HCT116 (cell line): ENCODE results near the gene TGM2.

Experiments
- ATF3 ChIP-seq: IDR thresholded peaks from 2 replicates; pipeline ENCODE4 v1.6.1; 2012
- CTCF ChIP-seq, 3 experiments: fragments of 200-600 bp in 1 of 3; sonication (generic) in 1 of 3; IDR thresholded peaks in 2 of 3; conservative IDR thresholded peaks in 1 of 3; 2 replicates each; pipeline ENCODE4 v1.5.1; 2012 to 2017; ENCODE audit warnings: low read depth in 2 of 3, low read length in 2 of 3, antibody characterized with exemption in 1 of 3, borderline replicate concordance in 1 of 3, control low read depth in 1 of 3, mild to moderate bottlenecking in 1 of 3, mixed read lengths in 1 of 3, mixed run types in 1 of 3, moderate library complexity in 1 of 3; ENCODE audit not compliant: insufficient read depth in 1 of 3
- EZH2 ChIP-seq: fragments of 200-600 bp; sonication (generic); IDR thresholded peaks from 2 replicates; pipeline ENCODE4 v1.6.1; 2017; ENCODE audit warnings: antibody characterized with exemption, mixed run types
- MAX ChIP-seq: IDR thresholded peaks from 2 replicates; pipeline ENCODE4 v1.6.1; 2012
- POLR2A ChIP-seq: IDR thresholded peaks from 2 replicates; pipeline ENCODE4 v1.7.0; 2011; ENCODE audit warnings: borderline replicate concordance; ENCODE audit not compliant: insufficient read depth, insufficient read length; ENCODE audit errors: extremely low read depth
- POLR2AphosphoS5 ChIP-seq: IDR thresholded peaks from 2 replicates; pipeline ENCODE4 v1.6.1; 2011; ENCODE audit warnings: mild to moderate bottlenecking, low read depth, low read length, moderate library complexity
- SIN3A ChIP-seq: IDR thresholded peaks from 2 replicates; pipeline ENCODE4 v1.6.1; 2012; ENCODE audit warnings: low read depth

- TF ChIP-seq SIN3A: no peak
- no peak for TF ChIP-seq CTCF (IDR thresholded peaks at IDR 0.05 in 2 of 3, conservative IDR thresholded peaks at IDR 0.05 in 1 of 3; ENCODE audit: borderline replicate concordance in 1 of 3, insufficient read depth in 1 of 3, low read depth in 2 of 3, low read length in 2 of 3)
- TF ChIP-seq POLR2AphosphoS5: no peak
- TF ChIP-seq EZH2: no peak
- TF ChIP-seq POLR2A: no peak
- no peak for TF ChIP-seq MAX
- no peak for TF ChIP-seq ATF3
Measured at GRCh38 chr20:38110525-38111178, 54.4 kb downstream of the TGM2 start.
